ENCODE measurements around the gene STK33. TPM values are rescaled to one million over a fixed set of nuclear protein-coding genes. Genes with fewer than 3 reads are reported as not detected.
A peak's percentile ranks its signal among the peaks of the same experiment; 100 is the strongest.

Gene STK33
- total and polyA plus RNA-seq, 2 of the 13 experiments (the other 11 are each of a cell fraction or from before 2014, with no cell fraction given): 2.7 to 12.6 TPM

DNA sequence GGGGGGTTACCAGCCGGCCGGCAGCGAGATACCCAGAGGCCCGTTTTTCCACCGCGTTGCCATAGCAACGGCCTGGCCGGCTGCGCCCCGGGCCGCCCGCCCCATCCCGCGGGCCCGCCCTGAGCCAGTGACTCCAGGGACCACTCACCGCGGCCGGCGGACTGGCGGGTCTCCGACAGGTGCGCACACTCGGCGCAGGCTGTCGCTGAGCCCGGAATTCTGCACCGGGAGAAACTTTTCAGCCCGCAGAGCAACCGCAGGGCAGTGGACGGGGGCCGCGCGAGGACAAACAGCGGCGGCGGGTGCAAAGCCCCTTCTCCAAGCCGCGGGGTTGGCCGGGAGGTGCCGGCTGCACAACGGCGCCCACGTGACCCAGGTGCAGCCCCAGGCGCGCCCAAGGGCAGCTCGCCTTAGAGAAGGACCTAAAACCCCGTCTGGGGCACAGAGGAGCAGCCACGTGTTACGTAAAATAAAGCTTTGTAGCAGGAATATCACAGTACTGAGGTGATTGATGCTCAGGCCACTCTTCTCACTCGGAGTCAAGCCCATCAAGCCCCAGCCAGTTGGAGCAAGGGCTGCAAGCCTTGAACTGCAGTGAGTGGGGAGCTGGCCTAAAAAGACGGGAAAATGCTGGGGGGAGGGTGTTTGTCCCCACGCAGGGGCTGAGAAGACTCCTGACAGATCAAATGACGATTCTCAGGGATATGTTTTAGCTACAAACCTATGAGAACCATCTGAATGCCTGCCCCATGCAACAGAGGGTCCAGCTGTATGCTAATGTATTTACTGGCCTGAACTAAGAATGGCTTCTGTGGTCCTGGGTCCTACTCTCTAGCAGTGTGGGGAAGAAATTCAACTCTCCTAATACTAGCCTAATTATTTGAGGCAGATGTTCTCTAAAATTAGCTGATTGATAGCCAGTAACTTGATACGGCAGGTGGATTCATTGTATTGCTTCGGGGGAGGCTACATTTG, at the start of gene STK33 (continued):
- TF ChIP-seq KMT2A (CRISPR knock-in tag; IDR thresholded peaks at IDR 0.05): peak; percentile 84
- TF ChIP-seq, protein P1, sequence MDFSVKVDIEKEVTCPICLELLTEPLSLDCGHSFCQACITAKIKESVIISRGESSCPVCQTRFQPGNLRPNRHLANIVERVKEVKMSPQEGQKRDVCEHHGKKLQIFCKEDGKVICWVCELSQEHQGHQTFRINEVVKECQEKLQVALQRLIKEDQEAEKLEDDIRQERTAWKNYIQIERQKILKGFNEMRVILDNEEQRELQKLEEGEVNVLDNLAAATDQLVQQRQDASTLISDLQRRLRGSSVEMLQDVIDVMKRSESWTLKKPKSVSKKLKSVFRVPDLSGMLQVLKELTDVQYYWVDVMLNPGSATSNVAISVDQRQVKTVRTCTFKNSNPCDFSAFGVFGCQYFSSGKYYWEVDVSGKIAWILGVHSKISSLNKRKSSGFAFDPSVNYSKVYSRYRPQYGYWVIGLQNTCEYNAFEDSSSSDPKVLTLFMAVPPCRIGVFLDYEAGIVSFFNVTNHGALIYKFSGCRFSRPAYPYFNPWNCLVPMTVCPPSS (IDR thresholded peaks at IDR 0.05): no peak
- no peak for TF ChIP-seq FOXK2 (IDR thresholded peaks at IDR 0.05)
- TF ChIP-seq NFYC (CRISPR knock-in tag; IDR thresholded peaks at IDR 0.05): no peak
- no peak for TF ChIP-seq AGO1 (IDR thresholded peaks at IDR 0.05; ENCODE audit: low read depth, low read length, poor library complexity, severe bottlenecking)
- TF ChIP-seq YEATS2 (CRISPR knock-in tag; IDR thresholded peaks at IDR 0.05; ENCODE audit: borderline replicate concordance): 0 out of 2 replicates have a peak, but pooled peaks have one; percentile 20
- TF ChIP-seq, protein P2, sequence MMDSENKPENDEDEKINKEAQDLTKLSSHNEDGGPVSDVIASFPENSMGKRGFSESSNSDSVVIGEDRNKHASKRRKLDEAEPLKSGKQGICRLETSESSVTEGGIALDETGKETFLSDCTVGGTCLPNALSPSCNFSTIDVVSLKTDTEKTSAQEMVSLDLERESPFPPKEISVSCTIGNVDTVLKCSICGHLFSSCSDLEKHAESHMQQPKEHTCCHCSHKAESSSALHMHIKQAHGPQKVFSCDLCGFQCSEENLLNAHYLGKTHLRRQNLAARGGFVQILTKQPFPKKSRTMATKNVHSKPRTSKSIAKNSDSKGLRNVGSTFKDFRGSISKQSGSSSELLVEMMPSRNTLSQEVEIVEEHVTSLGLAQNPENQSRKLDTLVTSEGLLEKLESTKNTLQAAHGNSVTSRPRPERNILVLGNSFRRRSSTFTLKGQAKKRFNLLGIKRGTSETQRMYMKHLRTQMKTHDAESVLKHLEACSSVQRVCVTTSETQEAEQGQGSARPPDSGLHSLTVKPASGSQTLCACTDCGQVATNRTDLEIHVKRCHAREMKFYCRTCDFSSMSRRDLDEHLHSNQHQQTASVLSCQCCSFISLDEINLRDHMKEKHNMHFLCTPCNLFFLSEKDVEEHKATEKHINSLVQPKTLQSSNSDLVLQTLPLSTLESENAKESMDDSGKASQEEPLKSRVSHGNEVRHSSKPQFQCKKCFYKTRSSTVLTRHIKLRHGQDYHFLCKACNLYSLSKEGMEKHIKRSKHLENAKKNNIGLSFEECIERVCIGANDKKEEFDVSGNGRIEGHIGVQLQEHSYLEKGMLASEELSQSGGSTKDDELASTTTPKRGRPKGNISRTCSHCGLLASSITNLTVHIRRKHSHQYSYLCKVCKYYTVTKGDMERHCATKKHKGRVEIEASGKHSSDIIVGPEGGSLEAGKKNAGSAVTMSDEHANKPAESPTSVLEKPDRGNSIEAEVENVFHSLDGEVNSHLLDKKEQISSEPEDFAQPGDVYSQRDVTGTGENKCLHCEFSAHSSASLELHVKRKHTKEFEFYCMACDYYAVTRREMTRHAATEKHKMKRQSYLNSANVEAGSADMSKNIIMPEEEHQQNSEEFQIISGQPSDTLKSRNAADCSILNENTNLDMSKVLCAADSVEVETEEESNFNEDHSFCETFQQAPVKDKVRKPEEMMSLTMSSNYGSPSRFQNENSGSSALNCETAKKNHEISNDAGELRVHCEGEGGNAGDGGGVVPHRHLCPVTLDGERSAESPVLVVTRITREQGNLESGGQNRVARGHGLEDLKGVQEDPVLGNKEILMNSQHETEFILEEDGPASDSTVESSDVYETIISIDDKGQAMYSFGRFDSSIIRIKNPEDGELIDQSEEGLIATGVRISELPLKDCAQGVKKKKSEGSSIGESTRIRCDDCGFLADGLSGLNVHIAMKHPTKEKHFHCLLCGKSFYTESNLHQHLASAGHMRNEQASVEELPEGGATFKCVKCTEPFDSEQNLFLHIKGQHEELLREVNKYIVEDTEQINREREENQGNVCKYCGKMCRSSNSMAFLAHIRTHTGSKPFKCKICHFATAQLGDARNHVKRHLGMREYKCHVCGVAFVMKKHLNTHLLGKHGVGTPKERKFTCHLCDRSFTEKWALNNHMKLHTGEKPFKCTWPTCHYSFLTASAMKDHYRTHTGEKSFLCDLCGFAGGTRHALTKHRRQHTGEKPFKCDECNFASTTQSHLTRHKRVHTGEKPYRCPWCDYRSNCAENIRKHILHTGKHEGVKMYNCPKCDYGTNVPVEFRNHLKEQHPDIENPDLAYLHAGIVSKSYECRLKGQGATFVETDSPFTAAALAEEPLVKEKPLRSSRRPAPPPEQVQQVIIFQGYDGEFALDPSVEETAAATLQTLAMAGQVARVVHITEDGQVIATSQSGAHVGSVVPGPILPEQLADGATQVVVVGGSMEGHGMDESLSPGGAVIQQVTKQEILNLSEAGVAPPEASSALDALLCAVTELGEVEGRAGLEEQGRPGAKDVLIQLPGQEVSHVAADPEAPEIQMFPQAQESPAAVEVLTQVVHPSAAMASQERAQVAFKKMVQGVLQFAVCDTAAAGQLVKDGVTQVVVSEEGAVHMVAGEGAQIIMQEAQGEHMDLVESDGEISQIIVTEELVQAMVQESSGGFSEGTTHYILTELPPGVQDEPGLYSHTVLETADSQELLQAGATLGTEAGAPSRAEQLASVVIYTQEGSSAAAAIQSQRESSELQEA (CRISPR knock-in tag; IDR thresholded peaks at IDR 0.05; ENCODE audit: not compliant biosample characterization): no peak
- TF ChIP-seq ZBTB39 (CRISPR knock-in tag; IDR thresholded peaks at IDR 0.05): no peak
- TF ChIP-seq SMARCC2 (IDR thresholded peaks at IDR 0.05): no peak
- TF ChIP-seq BORCS8-MEF2B (CRISPR knock-in tag; IDR thresholded peaks at IDR 0.05): 0 out of 2 replicates have a peak, but pooled peaks have one; percentile 38
- no peak for TF ChIP-seq ZNF678 (CRISPR knock-in tag; IDR thresholded peaks at IDR 0.05)
- TF ChIP-seq ZNF674 (CRISPR knock-in tag; IDR thresholded peaks at IDR 0.05; ENCODE audit: low read depth): no peak
- TF ChIP-seq ZNF446 (CRISPR knock-in tag; IDR thresholded peaks at IDR 0.05): no peak
- no peak for TF ChIP-seq ARNT (IDR thresholded peaks at IDR 0.05)
- TF ChIP-seq, protein P3, sequence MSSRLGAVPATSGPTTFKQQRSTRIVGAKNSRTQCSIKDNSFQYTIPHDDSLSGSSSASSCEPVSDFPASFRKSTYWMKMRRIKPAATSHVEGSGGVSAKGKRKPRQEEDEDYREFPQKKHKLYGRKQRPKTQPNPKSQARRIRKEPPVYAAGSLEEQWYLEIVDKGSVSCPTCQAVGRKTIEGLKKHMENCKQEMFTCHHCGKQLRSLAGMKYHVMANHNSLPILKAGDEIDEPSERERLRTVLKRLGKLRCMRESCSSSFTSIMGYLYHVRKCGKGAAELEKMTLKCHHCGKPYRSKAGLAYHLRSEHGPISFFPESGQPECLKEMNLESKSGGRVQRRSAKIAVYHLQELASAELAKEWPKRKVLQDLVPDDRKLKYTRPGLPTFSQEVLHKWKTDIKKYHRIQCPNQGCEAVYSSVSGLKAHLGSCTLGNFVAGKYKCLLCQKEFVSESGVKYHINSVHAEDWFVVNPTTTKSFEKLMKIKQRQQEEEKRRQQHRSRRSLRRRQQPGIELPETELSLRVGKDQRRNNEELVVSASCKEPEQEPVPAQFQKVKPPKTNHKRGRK (CRISPR knock-in tag; IDR thresholded peaks at IDR 0.05): no peak
